Pons (tissue), 1 donor: Measurements from ENCODE around the gene SHE.
A peak's percentile ranks its signal among the peaks of the same experiment; 100 is the strongest.

ENCODE experiments used
- DNase-seq: peaks from one replicate; pipeline ENCODE4 v3.0.0-alpha.2; 2016; ENCODE audit warnings: low spot score

Gene SHE

DNA sequence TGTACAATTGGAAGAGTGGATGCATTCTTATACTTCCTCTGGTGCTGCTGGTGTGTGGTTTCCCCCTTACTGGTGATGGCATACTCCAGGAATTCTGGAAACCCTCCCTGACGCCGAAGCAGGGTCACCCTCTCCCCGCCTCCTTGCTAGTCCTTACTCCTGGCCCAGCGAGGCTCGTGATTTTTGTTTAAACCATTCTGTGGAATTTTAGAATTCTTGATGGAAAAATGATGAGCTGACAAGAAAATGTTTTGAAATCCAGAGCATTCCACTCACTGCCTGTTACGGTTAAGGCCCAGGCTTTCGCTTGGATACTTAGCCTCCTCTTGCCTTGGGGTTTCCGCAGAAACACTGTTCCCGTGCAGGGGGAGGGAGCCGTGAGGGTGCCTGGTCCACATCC lies 55.9 kb downstream of the SHE start:
- no peak for DNase-seq

DNA sequence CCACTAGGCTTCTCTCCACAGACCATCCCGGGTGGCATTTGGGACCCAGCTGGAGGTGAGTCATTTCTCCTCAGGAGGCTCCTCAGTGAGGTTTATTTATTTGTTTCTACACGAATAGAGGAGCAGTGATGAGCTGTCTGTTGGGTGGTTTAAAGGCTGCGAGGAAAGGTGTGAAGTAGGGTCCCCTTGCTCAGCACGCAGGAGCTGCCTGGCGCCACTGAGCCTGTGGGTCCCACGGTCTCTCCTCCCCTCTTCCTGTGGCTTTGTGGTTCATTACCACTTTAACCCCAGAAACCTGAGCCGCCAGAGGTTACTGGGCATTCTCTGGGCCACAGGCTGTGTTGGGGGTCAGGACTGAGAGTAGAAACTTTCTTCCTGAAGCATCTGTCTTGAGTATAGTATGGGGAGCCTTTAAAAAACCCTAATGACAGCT lies 57.2 kb downstream of the SHE start:
- no peak for DNase-seq

DNA sequence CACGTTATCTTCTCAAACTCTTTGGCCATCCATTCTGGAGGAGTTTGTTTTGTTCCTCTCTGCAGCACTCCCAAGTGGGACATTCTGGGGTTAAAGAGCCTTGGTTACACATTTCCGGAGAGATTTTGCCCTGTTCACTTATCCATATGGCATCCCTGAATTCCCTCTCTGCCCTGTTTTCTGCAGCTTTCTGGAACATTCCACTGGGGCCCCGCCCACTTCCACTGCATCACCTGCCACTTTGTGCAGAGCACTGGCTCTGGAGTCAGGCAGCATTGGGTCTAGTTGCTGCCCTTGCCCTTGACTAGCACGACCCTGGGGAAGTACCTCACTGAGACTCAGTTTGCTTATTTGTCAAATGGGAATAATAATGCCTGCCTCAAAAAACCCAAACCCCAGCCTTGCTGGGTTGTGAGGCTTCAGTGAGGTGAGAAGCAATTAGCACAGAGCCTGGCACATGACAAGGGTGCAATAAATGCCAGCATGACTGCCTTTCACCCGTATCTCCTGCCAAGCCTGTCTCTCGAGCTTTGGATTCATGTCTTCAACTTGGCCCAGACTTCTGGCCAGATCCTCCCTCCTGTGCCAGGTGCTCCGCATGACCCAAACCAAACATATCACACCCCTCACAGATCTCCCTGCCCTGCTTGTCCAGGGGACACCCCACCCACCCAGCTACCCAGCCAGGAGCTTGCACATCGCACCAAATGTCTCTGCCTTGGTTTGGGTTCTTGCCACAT lies 58.8 kb downstream of the SHE start:
- DNase-seq = no peak

DNA sequence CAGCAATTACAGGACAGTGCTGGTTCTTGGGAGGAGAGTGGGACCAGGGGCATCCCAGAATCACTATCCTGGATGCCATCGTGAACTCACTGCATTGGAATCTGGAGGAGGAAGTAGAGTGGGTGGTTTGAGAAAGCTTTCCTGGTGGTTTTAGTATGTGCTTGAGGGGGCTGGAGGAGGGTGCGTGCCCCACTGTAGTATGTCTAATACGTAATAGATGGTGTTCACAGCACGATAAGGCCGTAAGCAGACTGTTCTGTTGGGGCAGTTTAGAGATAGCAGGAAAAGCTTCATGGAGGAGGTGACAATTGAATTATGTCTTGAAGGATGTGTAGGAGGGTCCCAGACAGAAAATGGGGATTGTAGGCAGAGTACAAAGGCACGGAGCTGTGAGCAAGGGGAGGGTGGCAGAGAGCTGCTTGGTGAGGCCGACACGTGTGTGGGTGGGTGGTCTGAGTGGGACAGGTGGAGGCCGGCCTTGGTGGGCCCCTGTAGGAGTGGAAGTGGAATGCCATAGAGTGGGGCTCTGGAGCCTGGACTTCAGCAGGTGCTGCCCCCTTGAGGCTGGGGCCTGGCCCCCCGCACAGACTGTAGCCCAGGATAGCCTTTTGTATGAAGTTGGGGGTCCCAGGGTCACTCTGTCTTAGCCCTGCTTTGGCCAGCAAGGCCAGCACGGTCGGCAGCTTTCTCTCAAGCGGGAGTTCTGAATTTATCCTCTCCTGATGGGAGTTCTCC lies 60.0 kb downstream of the SHE start:
- DNase-seq = no peak

DNA sequence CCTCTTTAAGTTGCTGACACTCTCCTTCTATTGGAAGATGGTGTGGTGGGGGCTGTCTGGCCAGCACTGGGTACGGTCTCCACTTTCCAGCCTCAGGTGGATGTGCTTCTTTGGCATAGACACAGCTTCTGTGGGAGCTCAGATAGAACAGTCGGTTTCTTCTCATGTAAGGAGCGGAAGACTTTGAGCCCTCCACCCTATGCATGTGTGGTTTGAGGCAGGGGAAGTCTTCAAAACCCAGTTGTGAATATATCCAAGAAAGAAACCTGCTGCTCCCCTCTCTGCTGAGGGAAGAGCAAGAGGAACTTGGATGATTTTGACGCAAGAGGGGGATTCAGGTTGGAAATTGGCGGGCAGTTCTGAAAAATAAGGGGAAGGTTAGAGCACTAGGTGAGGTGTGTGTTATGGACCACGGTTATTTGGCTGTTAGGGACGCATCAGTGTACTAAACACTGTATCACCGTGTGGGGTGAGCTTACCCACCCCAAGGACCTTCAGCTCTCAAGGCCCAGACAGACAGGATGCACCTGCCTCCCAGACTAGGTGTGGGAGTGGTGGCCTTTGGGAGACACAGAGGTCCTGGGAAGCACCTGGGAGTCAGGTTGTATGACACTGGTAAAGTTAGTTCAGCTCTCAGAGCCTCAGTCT lies 60.8 kb downstream of the SHE start:
- DNase-seq = no peak

DNA sequence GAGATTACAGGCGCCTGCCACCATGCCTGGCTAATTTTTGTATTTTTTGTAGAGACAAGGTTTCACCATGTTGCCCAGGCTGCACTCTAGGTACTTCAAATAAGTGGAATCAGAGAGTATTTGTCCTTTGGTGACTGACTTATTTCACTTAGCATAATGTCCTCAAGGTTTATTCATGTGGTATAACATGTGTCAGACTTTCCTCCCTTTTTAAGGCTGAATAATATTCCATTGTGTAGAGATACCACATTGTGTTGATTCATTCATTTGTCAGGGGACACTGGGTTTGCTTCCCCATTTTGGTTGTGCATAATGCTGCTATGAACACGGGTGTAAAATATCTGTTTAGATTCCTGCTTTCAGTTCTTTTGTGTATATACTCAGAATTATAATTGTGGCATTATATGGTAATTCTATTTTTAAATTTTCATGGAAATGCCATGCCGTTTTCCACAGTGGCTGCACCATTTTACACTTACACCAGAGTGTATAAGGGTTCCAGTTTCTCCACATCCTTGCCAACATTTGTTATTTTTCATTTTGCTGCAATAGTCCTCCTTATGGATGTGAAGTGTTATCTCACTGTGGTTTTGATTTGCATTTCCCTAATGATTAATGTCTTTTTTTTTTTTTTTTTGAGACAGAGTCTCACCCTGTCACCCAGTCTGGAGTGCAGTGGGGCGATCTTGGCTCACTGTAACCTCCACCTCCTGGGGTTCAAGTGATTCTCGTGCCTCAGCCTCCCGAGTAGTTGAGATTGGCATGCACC lies 62.0 kb downstream of the SHE start:
- no peak for DNase-seq

DNA sequence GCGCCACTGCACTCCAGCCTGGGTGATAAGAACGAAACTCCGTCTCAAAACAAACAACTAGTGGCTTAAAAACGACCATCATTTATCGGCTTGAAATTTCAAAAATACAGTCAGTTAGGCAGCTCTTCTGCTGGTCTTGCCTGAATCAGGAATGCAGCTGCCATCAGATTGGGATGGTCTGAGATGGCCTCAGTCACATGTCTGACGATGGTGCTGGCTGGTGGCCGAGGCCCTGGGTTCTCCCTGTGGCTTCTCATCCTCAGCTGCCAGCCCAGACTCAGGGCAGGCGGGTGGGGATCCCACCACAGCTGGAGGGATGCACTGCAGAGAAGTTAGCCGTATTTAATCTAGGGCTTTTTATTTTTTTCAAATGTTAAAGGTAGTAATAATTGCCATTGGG lies 65.8 kb downstream of the SHE start:
- no peak for DNase-seq

DNA sequence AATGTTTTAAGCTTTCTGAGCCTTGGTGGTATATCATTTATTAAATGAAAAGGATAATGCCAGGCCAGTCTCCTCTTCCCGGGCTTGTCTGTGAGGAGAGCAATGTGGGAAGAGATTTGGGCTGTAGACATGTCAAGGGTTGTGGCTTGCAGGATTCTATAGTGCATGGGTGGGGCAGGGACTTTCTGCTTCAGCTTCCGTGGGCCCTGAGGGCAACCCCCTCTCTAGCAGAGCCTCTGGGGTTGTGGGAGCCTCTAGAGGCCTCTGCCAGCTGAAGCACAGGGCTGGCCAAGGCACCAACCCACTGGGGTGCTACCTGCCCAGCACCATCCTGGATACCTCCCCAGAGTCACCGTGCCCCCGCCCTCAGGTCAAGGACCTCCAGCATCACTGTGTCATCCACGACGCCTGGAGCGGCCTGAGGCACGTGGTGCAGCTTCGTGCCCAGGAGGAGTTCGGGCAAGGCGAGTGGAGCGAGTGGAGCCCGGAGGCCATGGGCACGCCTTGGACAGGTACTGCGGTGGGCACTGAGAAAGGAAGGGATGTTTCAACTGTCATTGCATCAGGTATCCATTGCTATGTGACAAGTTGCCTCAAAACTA lies 66.5 kb downstream of the SHE start:
- no peak for DNase-seq

DNA sequence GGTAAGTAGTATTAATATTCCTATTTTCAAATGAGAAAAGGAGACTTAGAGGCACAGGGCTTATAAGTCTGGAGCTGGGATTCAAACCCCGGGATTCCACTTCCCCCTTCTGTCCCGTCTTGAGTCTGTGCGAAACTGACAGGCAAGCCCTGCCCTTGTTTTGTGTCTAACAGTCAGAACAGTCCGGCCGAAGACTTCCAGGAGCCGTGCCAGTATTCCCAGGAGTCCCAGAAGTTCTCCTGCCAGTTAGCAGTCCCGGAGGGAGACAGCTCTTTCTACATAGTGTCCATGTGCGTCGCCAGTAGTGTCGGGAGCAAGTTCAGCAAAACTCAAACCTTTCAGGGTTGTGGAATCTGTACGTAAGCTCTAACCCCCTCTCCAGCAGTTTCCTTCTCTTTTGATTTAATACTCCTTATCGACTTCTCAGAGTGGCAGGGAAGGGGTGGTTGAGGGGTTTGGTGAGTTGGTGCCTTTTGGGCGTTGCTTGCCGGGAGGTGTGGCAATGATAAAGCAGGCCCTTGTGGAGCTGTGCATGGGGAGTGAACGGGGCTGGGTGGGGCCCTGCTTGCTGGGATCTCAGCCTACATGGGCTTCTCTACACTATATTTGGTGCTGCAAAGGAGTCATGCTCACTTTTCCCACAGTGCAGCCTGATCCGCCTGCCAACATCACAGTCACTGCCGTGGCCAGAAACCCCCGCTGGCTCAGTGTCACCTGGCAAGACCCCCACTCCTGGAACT lies 67.7 kb downstream of the SHE start:
- DNase-seq = peak; percentile 55

DNA sequence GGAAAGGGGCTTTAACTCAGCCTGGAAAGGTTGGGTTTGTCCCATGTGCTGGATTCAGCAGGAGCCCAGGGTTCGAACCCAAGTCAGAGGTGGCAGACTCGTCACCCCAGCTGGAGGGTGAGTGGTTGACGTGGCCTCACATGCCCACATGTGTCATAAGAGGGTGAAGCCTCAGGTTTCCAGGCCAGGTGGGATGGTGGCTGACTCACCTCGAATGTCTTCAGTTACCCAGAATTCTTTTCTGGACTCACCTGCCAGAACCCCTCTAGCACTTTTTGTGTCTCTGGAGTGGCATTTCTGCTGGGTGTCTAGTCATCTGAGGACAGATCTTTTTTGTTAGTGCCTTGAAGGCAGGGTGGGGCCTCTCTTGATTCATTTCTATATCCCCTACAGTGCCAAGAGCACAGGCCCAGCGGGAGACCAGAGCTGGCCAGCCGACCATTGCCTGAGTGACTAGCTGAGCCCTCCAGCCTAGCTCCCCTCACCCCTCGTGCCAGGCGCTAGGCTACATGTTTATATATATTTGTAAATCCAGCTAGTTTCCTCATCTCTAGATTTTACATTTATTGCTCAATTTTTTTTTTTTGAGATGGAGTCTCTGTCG lies 68.9 kb downstream of the SHE start:
- no peak for DNase-seq

DNA sequence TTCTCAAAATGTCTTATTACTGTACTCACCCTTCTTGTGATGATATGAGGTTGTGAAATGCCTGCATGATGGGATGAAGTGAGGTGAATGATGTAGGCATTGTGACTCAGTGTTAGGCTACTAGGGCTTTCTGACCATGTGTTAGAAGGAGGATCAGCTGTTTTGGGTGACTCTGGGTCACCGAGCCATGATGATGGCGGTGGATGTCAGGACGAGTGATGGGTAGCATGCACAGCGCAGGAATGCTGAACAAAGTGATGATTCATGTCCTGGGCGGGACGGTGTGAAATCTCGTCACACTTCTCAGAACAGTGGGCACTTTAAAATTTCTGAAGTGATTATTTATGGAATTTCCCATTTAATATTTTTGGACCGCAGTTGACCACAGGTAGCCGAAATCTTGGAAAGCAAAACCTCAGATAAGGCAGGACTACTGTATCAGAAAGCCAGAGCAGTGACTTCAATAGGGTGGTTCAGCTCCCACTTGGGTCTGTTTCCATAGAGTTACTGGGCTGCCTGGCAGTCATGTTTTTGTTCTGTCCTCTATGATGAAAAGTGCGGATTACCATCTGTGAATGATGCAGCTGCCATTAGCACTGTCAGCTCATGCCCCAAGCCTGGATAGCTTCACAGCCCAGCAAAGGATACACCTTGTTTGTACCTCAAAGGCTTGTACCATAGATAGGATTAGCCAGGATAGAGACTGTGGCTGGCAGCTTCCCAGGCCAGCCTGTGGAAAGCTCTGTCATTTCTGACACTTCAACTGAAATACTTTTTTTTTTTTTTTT lies 70.4 kb downstream of the SHE start:
- DNase-seq = no peak

DNA sequence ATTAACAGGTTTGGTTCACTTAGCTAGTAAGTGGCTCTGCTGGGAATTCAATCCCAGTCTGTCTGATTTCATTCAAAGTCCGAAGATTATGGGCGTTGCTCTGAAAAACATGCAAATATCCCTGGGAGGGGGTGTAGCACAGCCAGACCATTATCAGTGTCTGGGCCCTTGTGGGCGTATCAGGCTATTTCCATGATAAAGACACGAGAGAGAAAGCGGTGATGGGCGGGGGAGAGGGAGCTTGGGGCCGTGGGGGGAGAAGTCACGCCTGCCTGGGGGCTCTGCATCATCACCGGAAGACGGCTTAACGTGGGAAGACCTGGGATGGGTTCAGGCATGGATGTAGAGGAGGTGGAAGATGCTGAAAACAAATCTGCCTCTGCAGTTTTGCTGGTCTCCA lies 71.3 kb downstream of the SHE start:
- DNase-seq = no peak

DNA sequence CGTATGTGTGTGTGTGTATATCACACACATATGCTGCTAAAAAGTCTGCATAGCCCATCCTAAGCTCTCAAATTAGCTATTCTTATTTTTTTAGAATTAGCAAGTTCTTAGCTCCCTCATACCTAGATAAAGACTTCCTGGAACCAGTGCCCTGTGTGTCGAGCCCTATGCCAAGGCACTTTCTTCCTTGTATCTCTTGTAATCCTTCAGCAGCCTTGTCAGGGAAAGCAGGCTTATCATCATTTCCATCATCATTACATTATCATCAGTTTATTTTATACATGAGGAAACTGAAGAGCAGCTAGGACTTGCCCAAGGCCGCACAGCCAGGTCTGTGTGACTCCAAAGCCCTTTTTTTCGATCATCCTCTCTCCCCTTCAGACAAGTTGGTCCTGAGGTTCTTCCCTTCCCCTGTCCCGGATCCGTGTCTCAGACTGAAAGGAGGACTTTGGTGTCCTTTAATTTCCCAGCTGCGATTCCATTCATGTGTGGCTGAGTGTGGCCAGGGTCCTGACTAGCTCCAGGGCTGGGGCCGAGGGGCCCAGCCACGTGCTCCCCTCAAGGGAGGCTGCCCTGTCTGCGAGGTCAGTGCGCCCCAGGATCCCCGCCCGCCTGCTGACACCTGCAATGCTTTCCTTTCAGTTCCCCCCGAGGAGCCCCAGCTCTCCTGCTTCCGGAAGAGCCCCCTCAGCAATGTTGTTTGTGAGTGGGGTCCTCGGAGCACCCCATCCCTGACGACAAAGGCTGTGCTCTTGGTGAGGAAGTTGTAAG lies 72.2 kb downstream of the SHE start:
- no peak for DNase-seq
